Small intestine (tissue), 7 donors: ENCODE results near the gene DOCK4. TPM values are rescaled to one million over a fixed set of nuclear protein-coding genes. Genes with fewer than 3 reads are reported as not detected.

Source experiments
- DNase-seq, 2 donors: peaks; one replicate each; pipeline versions ENCODE4 v3.0.0 to v3.0.0-alpha.2; 2013
- FAIRE-seq: peaks from 2 replicates; lab custom pipeline; 2012; peaks lifted over from hg19 to GRCh38; lab: Jason Lieb, UNC
- H3K27ac ChIP-seq, 3 donors: one replicate each; pipeline ENCODE4 v1.5.1; 2013; ENCODE audit warnings: low read length in 2 of 3, mild to moderate bottlenecking in 2 of 3, control low read depth in 1 of 3, inconsistent platforms in 1 of 3, low read depth in 1 of 3, moderate library complexity in 1 of 3
- H3K27me3 ChIP-seq, 3 donors: one replicate each; pipeline ENCODE4 v1.6.1; 2013; ENCODE audit warnings: low read length in 3 of 3, inconsistent platforms in 1 of 3; ENCODE audit not compliant: control insufficient read depth in 3 of 3, insufficient read depth in 3 of 3
- H3K36me3 ChIP-seq, 3 donors: one replicate each; pipeline ENCODE4 v1.6.1; 2013; ENCODE audit warnings: low read length in 3 of 3, inconsistent platforms in 1 of 3, low read depth in 1 of 3, mild to moderate bottlenecking in 1 of 3, moderate library complexity in 1 of 3; ENCODE audit not compliant: control insufficient read depth in 3 of 3, insufficient read depth in 2 of 3
- H3K4me1 ChIP-seq, 3 donors: one replicate each; pipeline ENCODE4 v1.6.1; 2013; ENCODE audit warnings: low read length in 2 of 3, inconsistent platforms in 1 of 3, low read depth in 1 of 3, mild to moderate bottlenecking in 1 of 3, moderate library complexity in 1 of 3; ENCODE audit not compliant: control insufficient read depth in 3 of 3, insufficient read depth in 2 of 3
- H3K4me3 ChIP-seq, 3 donors: one replicate each; pipeline ENCODE4 v1.5.1; 2013; ENCODE audit warnings: low read length in 3 of 3, control low read depth in 1 of 3, inconsistent platforms in 1 of 3, low read depth in 1 of 3, mild to moderate bottlenecking in 1 of 3, moderate library complexity in 1 of 3
- H3K9me3 ChIP-seq, 2 donors: one replicate each; pipeline ENCODE4 v1.6.1; 2013; ENCODE audit warnings: low read depth in 1 of 2, low read length in 1 of 2; ENCODE audit not compliant: control insufficient read depth in 2 of 2, insufficient read depth in 1 of 2
- WGBS, 3 donors: extraction: QIAGEN DNeasy Blood & Tissue Kit; methylation state at CpG; one replicate each; pipeline ENCODE4 v1.1.7; 2013; 5-methylcytosine and 5-hydroxymethylcytosine counted together
- polyA plus RNA-seq, 4 donors: library from polyadenylated mRNA; stranded (reverse) in 3 of 4; unstranded in 1 of 4; fragments of 200-250 nt in 3 of 4; fragments of 120-200 nt in 1 of 4; gene quantifications; one replicate each; pipeline versions ENCODE4 v1.2.1 to v1.2.3, GENCODE V29; 2013
- donor health status: healthy with polysubstance abuse.
- donor health status: control.
- donor health status: control.
- donor health status: Bipolar disorder and iron deficiency.
- donor health status: healthy.

The DOCK4 gene
- polyA plus RNA-seq, 4 donors: 1.9 to 4.1 (median 3.8) TPM; not detected in 1

GRCh38 chr7:111986601-111987000 lies 219.6 kb downstream of the DOCK4 start:
- H3K36me3 ChIP-seq: peaks cover 0 to 2% (median 0%) of the 10 kb centered on the region in 3 donors
- DNase-seq: no peak
- no peak overlapping the region for H3K27ac ChIP-seq
- H3K4me1 ChIP-seq: no peaks in the 10 kb centered on the region
- FAIRE-seq: no peak
- no peaks in the 10 kb centered on the region for H3K9me3 ChIP-seq
- WGBS, 3 donors: 54 to 81% (median 72%) methylated on average over 2 of the region's 2 CpGs
- H3K4me3 ChIP-seq: no peak overlapping the region
- no peaks in the 10 kb centered on the region for H3K27me3 ChIP-seq

DNA sequence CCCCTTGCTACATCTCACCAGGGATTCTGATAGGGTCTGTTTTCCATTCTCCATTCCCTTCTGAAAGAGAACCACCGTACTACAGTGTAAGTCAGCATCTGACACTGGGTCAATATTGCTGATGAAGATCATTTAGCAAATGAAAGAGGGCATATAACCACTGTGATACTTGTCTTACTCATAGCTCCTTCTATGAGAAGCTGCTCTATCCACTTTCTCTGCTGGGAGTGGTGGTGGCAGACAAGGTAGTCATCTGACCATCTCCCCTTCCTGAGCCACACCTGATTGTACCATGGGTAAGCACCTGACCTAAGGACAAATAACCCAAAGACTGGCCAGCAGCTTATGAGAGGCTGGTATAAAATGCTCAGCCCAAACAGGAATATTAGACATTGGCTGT lies 220.4 kb downstream of the DOCK4 start:
- Histone ChIP-seq H3K27me3 (no peaks in the 10 kb centered on the region), H3K27ac (no peak overlapping the region), H3K9me3 (no peaks in the 10 kb centered on the region), H3K4me3 (no peak overlapping the region), H3K4me1 (no peaks in the 10 kb centered on the region), H3K36me3 (peaks cover 0 to 2% (median 0%) of the 10 kb centered on the region in 3 donors)
- WGBS, 3 donors: 85 to 90% (median 88%) methylated on average over 1 of the region's 1 CpG
- FAIRE-seq (no peak), DNase-seq (peak in 1 of 2 donors; percentile 31)

GRCh38 chr7:111982804-111983203 lies 223.4 kb downstream of the DOCK4 start:
- DNase-seq (no peak), FAIRE-seq (no peak)
- Histone ChIP-seq H3K9me3 (no peaks in the 10 kb centered on the region), H3K36me3 (peaks cover 0 to 2% (median 0%) of the 10 kb centered on the region in 3 donors), H3K4me1 (no peaks in the 10 kb centered on the region), H3K27ac (no peak overlapping the region), H3K4me3 (no peak overlapping the region), H3K27me3 (no peaks in the 10 kb centered on the region)
- WGBS, 3 donors: 58 to 82% (median 75%) methylated on average over 2 of the region's 2 CpGs

DNA sequence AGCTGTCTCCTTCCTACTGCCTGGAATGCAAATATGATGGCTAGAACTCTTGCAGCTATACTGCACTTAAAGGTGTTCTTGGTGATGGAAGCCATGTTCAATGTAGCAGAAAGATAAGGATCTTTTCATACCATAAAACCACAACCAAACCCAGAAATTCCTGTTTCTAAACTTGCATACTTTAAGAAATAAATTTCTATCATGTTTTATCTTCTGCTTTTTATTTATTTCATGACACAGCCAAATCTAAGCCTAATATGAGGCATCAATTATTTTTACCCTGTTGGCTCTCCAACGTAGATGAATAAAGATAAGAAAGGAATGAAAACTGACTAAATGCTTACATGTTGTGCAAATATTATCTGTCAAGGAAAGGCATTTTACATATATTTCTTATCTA lies 224.1 kb downstream of the DOCK4 start:
- H3K36me3 ChIP-seq: peaks cover 0 to 2% (median 0%) of the 10 kb centered on the region in 3 donors
- no peak overlapping the region for H3K4me3 ChIP-seq
- 49 to 78% (median 53%) methylated on average over 1 of the region's 1 CpG for WGBS, 3 donors
- no peaks in the 10 kb centered on the region for H3K9me3 ChIP-seq
- H3K4me1 ChIP-seq: no peaks in the 10 kb centered on the region
- H3K27me3 ChIP-seq: no peaks in the 10 kb centered on the region
- no peak overlapping the region for H3K27ac ChIP-seq
- no peak for DNase-seq
- no peak for FAIRE-seq

DNA sequence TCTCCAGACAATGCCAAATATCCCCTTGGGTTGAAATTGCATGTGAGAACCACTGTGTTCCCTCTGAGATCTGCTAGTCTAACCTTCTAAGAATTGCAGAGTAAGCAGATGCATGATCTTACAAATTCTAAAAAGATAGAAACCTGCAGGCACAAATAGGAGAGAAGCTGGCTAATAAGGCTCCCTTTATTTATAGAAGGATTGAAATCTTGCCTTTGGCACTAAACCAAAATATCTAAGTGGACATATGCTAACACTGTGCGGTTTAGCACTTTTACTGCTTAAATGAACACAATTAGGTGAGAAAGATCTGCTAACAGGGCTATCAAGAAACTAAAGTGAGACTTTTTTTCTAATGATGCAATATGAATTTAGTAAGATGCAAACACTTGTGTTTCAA lies 225.5 kb downstream of the DOCK4 start:
- Histone ChIP-seq H3K4me3 (no peak overlapping the region), H3K4me1 (no peaks in the 10 kb centered on the region), H3K36me3 (peaks cover 0 to 2% (median 0%) of the 10 kb centered on the region in 3 donors), H3K27me3 (no peaks in the 10 kb centered on the region), H3K27ac (no peak overlapping the region), H3K9me3 (no peaks in the 10 kb centered on the region)
- WGBS, 3 donors: 72 to 82% (median 80%) methylated on average over 1 of the region's 1 CpG
- DNase-seq (no peak), FAIRE-seq (no peak)

- Histone ChIP-seq H3K4me1 (no peaks in the 10 kb centered on the region), H3K36me3 (peaks cover 0 to 2% (median 0%) of the 10 kb centered on the region in 3 donors), H3K9me3 (no peaks in the 10 kb centered on the region), H3K4me3 (no peak overlapping the region), H3K27me3 (no peaks in the 10 kb centered on the region), H3K27ac (no peak overlapping the region)
- FAIRE-seq (no peak), DNase-seq (no peak)
- 57 to 60% (median 58%) methylated on average over 4 of the region's 4 CpGs for WGBS, 3 donors
Observed at GRCh38 chr7:111975346-111975745, 230.9 kb downstream of the DOCK4 start.

GRCh38 chr7:111960984-111961383 lies 245.2 kb downstream of the DOCK4 start:
- H3K27me3 ChIP-seq: no peaks in the 10 kb centered on the region
- no peak for FAIRE-seq
- no peak for DNase-seq
- no peaks in the 10 kb centered on the region for H3K36me3 ChIP-seq
- no peaks in the 10 kb centered on the region for H3K9me3 ChIP-seq
- H3K27ac ChIP-seq: no peak overlapping the region
- 88 to 90% (median 90%) methylated on average over 5 of the region's 5 CpGs for WGBS, 3 donors
- H3K4me3 ChIP-seq: no peak overlapping the region
- H3K4me1 ChIP-seq: no peaks in the 10 kb centered on the region

- no peak overlapping the region for H3K27ac ChIP-seq
- no peaks in the 10 kb centered on the region for H3K4me1 ChIP-seq
- no peak for DNase-seq
- H3K27me3 ChIP-seq: no peaks in the 10 kb centered on the region
- no peak for FAIRE-seq
- H3K9me3 ChIP-seq: no peaks in the 10 kb centered on the region
- H3K4me3 ChIP-seq: no peak overlapping the region
- no peaks in the 10 kb centered on the region for H3K36me3 ChIP-seq
- 51 to 65% (median 65%) methylated on average over 4 of the region's 4 CpGs for WGBS, 3 donors
Observed at GRCh38 chr7:111958896-111959295, 247.3 kb downstream of the DOCK4 start.

GRCh38 chr7:111958431-111958830 lies 247.8 kb downstream of the DOCK4 start:
- FAIRE-seq (no peak), DNase-seq (no peak)
- no peak overlapping the region for H3K27ac ChIP-seq
- H3K4me1 ChIP-seq: no peaks in the 10 kb centered on the region
- H3K4me3 ChIP-seq: no peak overlapping the region
- H3K27me3 ChIP-seq: no peaks in the 10 kb centered on the region
- H3K36me3 ChIP-seq: no peaks in the 10 kb centered on the region
- H3K9me3 ChIP-seq: no peaks in the 10 kb centered on the region
- 80 to 85% (median 81%) methylated on average over 3 of the region's 3 CpGs for WGBS, 3 donors
